ENCODE results near the gene PGBD1.
"Not testable (repeated sequence)": the region's sequence is repeated elsewhere in the genome, so short reads cannot be mapped to it uniquely, and the experiment has no call there.

Gene PGBD1

GRCh38 chr6:28274888-28275287 lies 6.5 kb upstream of the PGBD1 start:
- DNase-seq, result peak in 1 of 2 donors; percentile 13

GRCh38 chr6:28277746-28278145 lies 3.6 kb upstream of the PGBD1 start:
- DNase-seq, result no peak

DNA sequence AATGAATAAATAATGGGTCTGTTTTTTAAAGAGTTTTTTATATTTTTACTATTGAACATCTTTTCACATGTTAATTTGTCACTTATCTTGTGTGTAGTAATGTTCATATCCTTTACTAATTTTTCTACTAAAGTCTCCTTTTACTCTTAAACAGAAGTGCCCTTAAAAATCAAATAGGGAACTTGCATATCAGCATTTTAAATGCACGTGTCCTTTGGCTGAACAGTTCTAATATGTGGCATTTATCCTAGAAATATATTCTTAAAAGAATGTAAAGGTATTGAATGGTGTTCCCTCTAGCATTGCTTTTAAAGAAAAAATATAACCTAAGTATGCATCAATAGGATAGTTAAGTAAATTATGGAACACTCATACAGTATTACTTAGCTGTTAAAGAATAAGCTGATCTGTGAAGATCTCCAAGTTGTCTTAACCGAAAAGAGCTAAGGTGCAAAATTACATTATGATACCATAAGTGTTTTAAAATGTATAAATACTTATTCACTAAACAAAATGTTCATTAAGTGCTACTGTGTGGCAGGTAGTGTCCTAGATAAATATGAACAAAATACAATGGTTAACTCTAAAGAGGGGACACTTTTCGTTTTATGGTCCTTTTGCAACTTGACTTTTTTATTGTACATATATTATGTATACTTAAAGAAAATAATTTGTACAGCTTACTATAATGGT lies 631 bp upstream of the PGBD1 start:
- DNase-seq, result no peak

DNA sequence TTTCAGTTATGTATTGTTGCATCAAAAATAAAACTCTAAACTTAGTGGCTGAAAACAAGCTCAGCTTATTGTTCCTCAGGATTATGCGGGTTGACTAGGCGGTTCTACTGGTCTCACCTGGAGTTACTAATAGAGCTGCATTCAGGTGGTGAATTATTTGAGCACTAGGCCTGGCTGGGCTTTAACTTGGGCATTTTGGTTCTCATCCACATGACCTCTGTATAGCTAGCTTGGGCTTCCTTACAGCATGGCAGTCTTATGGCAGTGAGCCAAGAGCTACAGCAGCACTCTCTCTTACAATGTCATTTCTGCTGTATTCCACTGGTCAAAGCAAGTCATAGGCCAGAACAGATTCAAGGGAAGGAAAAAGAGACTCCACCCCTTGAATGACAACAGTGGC lies 1.6 kb downstream of the PGBD1 start:
- DNase-seq, result no peak

DNA sequence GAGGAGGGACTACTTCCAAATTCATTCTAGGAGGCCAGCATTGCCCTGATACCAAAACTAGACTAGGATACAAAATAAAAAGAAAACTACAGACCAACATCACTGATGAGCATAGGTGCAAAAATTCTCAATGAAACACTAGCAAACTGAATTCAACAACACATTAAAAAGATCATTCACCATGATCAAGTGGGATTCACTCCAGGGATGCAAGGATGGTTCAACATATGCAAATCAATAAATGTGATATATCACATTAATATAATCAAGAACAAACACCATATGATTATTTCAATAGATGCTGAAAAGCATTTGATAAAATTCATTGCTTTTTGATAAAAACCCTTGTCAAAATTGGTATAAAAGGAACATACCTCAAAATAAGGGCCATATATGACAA lies 10.2 kb downstream of the PGBD1 start:
- no peak for DNase-seq

DNA sequence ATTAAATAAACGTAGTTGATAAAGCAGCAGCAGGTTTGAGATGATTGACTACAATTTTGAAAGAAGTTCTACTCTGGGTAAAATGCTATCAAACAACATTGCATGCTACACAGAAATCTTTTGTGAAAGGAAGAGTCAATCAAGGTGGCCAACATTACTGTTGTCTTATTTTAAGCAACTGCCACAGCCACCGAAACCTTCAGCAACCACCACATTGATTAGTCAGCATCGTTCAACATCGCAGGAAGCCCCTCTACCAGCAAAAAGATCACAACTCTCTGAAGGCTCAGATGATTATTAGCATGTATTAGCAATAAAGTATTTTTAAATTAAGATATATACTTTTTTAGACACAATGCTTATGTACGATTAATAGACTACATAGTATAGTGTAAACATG lies 14.0 kb downstream of the PGBD1 start:
- DNase-seq, result no peak

- DNase-seq, result no peak
Measured at GRCh38 chr6:28296520-28297060, 15.2 kb downstream of the PGBD1 start.

DNA sequence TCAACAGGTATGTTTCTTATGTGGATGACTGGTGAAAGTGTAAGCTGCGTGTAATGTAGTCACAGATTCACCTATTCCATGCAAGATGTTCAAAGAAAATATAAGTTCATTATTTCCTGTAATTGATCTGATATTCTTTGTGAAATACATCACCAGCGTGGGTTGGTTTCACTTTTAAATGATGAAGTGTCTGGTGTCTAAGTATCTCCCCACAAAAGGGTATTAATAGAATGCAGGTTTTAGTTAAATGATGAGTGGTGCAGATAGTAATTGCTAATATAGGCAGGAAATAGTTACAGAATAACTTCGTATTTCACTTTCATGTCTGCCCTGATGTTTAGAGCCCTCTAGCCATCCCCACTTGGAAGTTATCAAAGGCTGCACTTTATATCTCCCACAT lies 22.2 kb downstream of the PGBD1 start:
- no peak for DNase-seq

DNA sequence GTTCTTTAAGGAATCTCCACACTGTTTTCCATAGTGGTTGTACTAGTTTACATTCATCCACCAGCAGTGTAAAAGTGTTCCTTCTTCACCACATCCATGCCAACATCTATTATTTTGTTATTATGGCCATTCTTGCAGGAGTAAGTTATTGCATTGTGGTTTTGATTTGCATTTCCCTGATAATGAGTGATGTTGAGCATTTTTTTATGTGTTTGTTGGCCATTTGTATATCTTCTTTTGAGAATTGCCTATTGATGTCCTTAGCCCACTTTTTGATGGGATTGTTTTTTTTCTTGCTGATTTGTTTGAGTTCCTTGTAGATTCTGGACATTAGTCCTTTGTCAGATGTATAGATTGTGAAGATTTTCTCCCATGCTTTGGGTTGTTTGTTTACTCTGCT lies 25.0 kb downstream of the PGBD1 start:
- not testable (repeated sequence) for DNase-seq

- DNase-seq, result no peak
Measured at GRCh38 chr6:28311139-28311823, 29.9 kb downstream of the PGBD1 start.

- DNase-seq, result no peak
Measured at GRCh38 chr6:28312939-28313338, 31.6 kb downstream of the PGBD1 start.

DNA sequence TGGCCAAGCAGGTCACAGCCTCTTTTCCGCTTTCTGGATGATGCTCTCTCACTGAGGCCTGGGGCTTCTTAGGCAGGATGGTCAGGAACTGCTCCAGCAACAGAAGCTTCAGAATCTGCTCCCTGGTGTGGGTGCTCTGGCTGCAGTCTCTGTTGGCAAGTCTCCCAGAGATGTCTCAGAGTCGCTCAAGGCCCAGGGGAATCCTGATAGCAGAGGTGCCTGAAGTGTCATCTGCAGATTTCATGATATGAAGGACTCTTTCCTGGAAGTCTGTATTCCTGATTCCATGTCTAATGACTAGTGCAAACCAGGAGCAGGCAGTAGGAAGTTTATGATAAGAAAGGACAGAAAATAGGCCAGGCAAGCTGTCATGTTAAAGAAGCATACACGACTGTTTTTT lies 34.3 kb downstream of the PGBD1 start:
- DNase-seq, result no peak

DNA sequence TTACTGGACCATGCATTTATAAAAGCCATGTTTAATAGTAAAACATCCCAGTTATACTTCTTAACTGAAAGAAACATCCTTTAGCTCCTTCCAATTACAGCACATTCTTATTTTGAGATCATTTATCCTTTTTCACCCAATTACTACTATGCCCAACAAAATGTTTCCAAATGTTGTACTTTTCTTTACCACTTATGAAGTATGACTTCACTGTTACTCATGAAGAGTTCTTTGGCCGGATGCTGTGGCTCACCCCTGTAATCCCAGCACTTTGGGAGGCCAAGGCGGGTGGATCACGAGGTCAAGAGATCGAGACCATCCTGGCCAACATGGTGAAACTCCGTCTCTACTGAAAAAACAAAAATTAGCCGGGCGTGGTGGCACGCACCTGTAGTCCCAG lies 36.5 kb downstream of the PGBD1 start:
- DNase-seq, result not testable (repeated sequence)

DNA sequence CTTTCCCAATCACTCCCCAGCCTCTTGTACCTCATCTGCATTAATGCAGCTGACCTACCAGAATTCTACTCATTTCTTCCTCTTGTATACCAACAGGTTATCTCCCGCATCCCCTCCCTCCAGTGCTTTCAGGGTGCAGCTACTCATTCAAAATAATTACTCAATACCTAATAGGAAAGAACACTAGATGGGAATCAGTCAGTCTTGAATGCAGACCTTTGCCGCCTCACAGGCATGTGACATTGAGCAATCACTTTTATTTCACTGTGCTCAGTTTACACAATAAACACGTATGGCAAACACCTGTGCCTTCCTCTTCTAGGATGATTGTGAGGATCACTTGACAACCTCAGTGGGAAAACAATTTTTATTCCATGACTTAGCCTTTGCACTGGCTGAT lies 41.3 kb downstream of the PGBD1 start:
- no peak for DNase-seq

GRCh38 chr6:28323813-28324424 lies 42.5 kb downstream of the PGBD1 start:
- no peak for DNase-seq

GRCh38 chr6:28326371-28326948 lies 45.1 kb downstream of the PGBD1 start:
- no peak for DNase-seq

DNA sequence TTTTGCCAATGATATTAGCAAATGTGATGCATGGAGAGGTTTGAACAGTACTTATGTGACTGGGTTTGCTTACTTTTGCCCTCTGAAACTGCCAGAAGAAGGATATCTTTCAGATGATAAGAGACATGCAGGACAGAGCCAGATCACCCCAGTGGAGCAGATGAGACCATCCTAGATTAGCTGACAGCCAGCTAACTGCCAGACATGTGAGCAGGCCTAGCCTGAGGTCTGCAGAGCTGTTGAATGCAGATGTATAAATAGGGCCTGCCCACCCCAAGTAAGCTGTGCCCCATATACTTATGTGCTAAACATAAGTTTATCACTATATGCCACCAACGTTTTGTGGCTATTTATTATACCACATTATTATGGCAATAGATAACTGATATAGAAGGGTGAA lies 48.7 kb downstream of the PGBD1 start:
- no peak for DNase-seq

- DNase-seq, result no peak
Measured at GRCh38 chr6:28333047-28333446, 51.7 kb downstream of the PGBD1 start.

- DNase-seq, result no peak
Measured at GRCh38 chr6:28333599-28334018, 52.2 kb downstream of the PGBD1 start.

- no peak for DNase-seq
Measured at GRCh38 chr6:28334286-28335039, 53.1 kb downstream of the PGBD1 start.

DNA sequence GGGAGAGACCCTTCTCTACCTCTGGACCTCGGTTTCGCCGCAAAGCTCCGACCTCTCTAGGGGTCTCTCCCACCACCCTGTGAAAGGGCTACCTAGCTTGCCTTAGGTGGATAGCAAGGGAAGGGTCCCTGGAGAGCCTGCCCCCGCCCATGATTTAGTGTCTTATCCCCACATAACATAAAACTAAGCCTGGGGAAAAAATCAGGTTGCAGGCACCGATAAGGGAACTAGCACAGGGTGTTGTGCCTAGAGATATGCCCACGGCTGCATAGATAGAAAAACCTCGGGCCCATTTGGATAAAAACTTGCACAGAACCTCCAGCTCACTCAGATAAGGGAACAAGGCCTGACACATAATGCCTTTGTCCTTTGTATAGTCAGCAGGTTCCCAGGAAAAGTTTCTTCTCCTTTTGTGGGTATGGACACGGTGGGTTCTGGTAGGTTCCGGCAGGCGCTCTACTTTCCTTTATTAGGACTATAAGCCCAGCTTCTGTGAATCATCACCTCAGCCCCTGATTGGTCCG lies 53.7 kb downstream of the PGBD1 start:
- DNase-seq, result no peak

DNA sequence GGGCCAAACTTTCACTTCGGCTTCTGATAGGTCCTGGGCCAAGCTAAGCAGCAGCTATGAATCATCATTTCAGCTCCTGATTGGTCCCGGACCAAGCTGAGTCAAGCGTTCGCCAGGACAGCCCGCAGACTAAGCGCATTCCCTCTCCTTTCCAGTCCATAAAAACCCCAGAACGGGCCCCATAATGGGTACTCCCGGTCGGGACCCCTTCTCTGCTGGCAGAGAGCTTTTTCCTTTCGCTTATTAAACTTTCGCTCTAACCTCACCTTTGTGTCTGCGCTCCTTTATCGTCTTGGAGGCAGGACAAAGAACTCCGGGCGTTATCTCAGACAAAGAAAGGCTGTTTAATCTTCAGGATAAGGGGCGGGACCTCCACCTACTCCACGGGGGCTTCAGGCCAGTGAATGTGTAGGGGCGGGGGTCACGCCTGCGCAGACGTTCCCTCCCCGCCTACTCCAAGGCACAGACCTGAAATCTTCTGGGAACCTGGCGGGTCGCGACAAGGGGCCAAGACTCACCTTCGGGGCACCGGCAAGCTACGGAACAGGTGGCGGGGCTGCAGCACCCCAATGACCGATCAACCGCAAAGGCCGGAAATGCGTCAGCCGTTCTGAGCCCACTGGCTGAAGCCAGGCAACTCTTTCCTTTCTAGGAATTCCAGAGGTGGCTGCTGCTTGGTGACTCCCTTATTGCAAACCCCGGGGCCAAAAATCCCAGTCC lies 54.4 kb downstream of the PGBD1 start, which contains the start of gene ZSCAN31:
TSS of gene ZSCAN31 (minus strand) at position 585 of the 720 bp plus-strand sequence. CDS start 6,465 bp downstream, outside the sequence.
- peak; percentile 91 to 96 for DNase-seq

All from bone marrow (tissue), 2 donors.